Heart right ventricle (tissue), 16 donors: ENCODE measurements around the gene DISP3. TPM values are rescaled to one million over a fixed set of nuclear protein-coding genes. Genes with fewer than 3 reads are reported as not detected.

Experiments
- ATAC-seq, 8 donors: fragments of 200-7000 bp; cut with Tn5 transposase; one replicate each; pipeline ENCODE4 v1.9.1; 2020; ENCODE audit warnings: mild to moderate bottlenecking in 8 of 8, moderate library complexity in 8 of 8, moderate number of reproducible peaks in 1 of 8
- DNase-seq, 2 donors: peaks; one replicate each; pipeline ENCODE4 v3.0.0-alpha.2; 2020
- H3K27ac ChIP-seq, 10 donors: fragments of 200-600 bp; sonication (generic) in 2 of 10; one replicate each; pipeline versions ENCODE4 v1.5.0 to v1.8.0; 2020 to 2022; ENCODE audit warnings: mild to moderate bottlenecking in 3 of 10
- H3K27me3 ChIP-seq, 7 donors: fragments of 200-600 bp; one replicate each; pipeline ENCODE4 v1.8.0; 2021 to 2022; ENCODE audit warnings: mild to moderate bottlenecking in 2 of 7
- H3K36me3 ChIP-seq, 9 donors: fragments of 200-600 bp; sonication (generic) in 1 of 9; one replicate each; pipeline versions ENCODE4 v1.5.0 to v1.8.0; 2020 to 2022; ENCODE audit warnings: mild to moderate bottlenecking in 2 of 9
- H3K4me1 ChIP-seq, 9 donors: fragments of 200-600 bp; sonication (generic) in 1 of 9; one replicate each; pipeline versions ENCODE4 v1.5.0 to v1.8.0; 2020 to 2022; ENCODE audit warnings: mild to moderate bottlenecking in 4 of 9
- H3K4me3 ChIP-seq, 10 donors: fragments of 200-600 bp; sonication (generic) in 2 of 10; one replicate each; pipeline versions ENCODE4 v1.5.0 to v1.8.0; 2020 to 2022; ENCODE audit warnings: mild to moderate bottlenecking in 7 of 10, moderate library complexity in 2 of 10
- H3K9me3 ChIP-seq, 11 donors: fragments of 200-600 bp in 10 of 11; sonication (generic) in 2 of 11; one replicate each; pipeline versions ENCODE4 v1.5.0 to v1.8.0; 2013 to 2022; ENCODE audit warnings: mild to moderate bottlenecking in 2 of 11, control low read depth in 1 of 11, moderate library complexity in 1 of 11
- WGBS, 2 donors: extraction: QIAGEN DNeasy Blood & Tissue Kit; methylation state at CpG; one replicate each; pipeline ENCODE4 v1.1.7; 2013; ENCODE audit warnings: inconsistent platforms in 1 of 2; 5-methylcytosine and 5-hydroxymethylcytosine counted together
- intact Hi-C, 10 donors: fragments of 100-400 bp; cut with DNase I; formaldehyde crosslinking; loops; one replicate each; pipeline versions ENCODE4 v1.11.1 to v1.14.2; 2022
- polyA plus RNA-seq, 2 donors: library from polyadenylated mRNA; stranded (reverse); fragments of 200-250 nt; gene quantifications; one replicate each; pipeline ENCODE4 v1.2.3, GENCODE V29; 2013
- total RNA-seq, 10 donors: library from RNA; stranded (reverse); fragmentation: NEBNext Ultra II Directional in 3 of 10; extraction: Animal tissue kit (Norgen Biotek cat#: 25700) in 3 of 10; gene quantifications; one replicate each; pipeline versions ENCODE4 v1.2.1 to v1.2.4, GENCODE V29; 2021 to 2023
- TF ChIP-seq, protein P1 (sequence below), 9 donors: fragments of 200-600 bp; sonication (generic) in 2 of 9; IDR thresholded peaks; one replicate each; pipeline versions ENCODE4 v1.5.0 to v1.8.0; 2021 to 2022; ENCODE audit warnings: antibody characterized with exemption in 9 of 9, mild to moderate bottlenecking in 5 of 9, moderate library complexity in 1 of 9
- donor health status: Arrhythmogenic right ventricular cardiomyopathy.
- donor health status: ischemic (EF 13 %, LVEDD 7.1; RV severe dilation, severe dysfunction).
- donor health status: healthy with polysubstance abuse.
- donor health status: DM: no; HTN: yes; CAD: no.
- donor health status: DM: no; HTN: no; CAD: no.
- donor health status: ischemic (EF 25% LVEDD 6.9; RV normal size, moderate dysfunction).
- donor health status: ischemic (EF 25% LVEDD 5.7; RV mildly dilated, moderate dysfunction).
- donor health status: healthy.
- donor health status: DM: yes; HTN: yes; CAD: no.
- donor health status: Ischemic cardiomyopathy.
- donor health status: ischemic (EF 35%, LVEDD 5.7; RV mildly dilated, moderate dysfunction).
- donor health status: nonischemic (EF 11% LVEDD 7.7; RV severe dilation, severe dysfunction).
- donor health status: DM: yes; HTN: yes; CAD: no.
- donor health status: PGD.
- donor health status: ischemic (EF 29% LVEDD 5.4; RV normal size, mild dysfunction).
- donor health status: nonischemic (EF 23%, LVEDD 6.1; RV moderate dilation, normal function).

DISP3 gene
- total and polyA plus RNA-seq, 12 donors = 0.05 to 0.22 (median 0.13) TPM; not detected in 5

DNA sequence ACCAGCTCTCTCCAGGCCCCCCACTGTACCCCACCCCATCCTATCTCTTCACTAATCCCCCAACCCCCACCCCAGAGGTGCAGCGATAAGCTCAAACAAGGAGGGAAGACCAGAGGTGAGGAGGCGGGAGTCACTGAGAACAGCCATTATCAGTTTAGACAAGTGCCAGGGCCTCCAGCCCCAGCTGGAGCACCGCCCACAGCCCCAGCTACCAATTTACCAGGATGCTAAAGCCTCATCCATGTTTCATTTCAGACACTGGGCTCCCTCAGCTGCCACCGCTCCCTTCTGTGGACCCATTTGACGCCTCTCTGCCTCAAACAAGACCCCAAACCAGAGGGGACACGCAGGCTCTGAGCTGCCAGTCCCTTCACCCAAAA, 80.6 kb downstream of the DISP3 start:
- peaks cover 9 to 99% (median 79%) of the 10 kb centered on the region in 7 donors for H3K27me3 ChIP-seq
- TF ChIP-seq, protein P1, sequence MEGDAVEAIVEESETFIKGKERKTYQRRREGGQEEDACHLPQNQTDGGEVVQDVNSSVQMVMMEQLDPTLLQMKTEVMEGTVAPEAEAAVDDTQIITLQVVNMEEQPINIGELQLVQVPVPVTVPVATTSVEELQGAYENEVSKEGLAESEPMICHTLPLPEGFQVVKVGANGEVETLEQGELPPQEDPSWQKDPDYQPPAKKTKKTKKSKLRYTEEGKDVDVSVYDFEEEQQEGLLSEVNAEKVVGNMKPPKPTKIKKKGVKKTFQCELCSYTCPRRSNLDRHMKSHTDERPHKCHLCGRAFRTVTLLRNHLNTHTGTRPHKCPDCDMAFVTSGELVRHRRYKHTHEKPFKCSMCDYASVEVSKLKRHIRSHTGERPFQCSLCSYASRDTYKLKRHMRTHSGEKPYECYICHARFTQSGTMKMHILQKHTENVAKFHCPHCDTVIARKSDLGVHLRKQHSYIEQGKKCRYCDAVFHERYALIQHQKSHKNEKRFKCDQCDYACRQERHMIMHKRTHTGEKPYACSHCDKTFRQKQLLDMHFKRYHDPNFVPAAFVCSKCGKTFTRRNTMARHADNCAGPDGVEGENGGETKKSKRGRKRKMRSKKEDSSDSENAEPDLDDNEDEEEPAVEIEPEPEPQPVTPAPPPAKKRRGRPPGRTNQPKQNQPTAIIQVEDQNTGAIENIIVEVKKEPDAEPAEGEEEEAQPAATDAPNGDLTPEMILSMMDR (IDR thresholded peaks at IDR 0.05) = no peak
- H3K27ac ChIP-seq = no peak overlapping the region
- no peaks in the 10 kb centered on the region for H3K9me3 ChIP-seq
- H3K4me1 ChIP-seq = no peaks in the 10 kb centered on the region
- DNase-seq = no peak
- intact Hi-C loops = no loop called here
- H3K36me3 ChIP-seq = no peaks in the 10 kb centered on the region
- ATAC-seq = no peak
- WGBS, 2 donors = 26 to 33% methylated on average over 6 of the region's 6 CpGs
- H3K4me3 ChIP-seq = no peak overlapping the region

DNA sequence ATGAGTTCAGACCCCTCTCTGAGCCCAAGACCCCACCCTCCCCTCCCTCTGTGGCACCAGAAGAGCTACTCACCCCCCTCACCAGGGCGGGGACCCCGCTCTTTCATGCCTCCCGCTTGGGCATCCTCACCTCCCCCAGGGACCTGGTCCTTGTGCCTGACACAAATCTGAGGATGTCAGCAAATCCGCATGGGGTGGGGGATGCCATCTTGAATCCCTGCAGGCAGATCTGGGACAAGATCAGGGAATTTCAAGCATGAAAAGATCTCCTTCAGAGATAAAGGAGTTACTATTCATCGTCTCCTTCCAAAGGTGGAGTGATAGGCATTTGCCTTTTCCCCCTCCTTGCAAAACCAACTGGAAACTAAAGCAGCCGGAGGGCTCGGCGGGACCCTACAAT, 81.1 kb downstream of the DISP3 start:
- TF ChIP-seq, protein P1 (IDR thresholded peaks at IDR 0.05) = no peak
- no peaks in the 10 kb centered on the region for H3K9me3 ChIP-seq
- H3K4me3 ChIP-seq = no peak overlapping the region
- no peaks in the 10 kb centered on the region for H3K4me1 ChIP-seq
- H3K27ac ChIP-seq = no peak overlapping the region
- ATAC-seq (no peak), DNase-seq (no peak)
- no peaks in the 10 kb centered on the region for H3K36me3 ChIP-seq
- intact Hi-C loops = no loop called here
- WGBS, 2 donors = 38 to 40% methylated on average over 8 of the region's 8 CpGs
- H3K27me3 ChIP-seq = peaks cover 9 to 98% (median 75%) of the 10 kb centered on the region in 7 donors

DNA sequence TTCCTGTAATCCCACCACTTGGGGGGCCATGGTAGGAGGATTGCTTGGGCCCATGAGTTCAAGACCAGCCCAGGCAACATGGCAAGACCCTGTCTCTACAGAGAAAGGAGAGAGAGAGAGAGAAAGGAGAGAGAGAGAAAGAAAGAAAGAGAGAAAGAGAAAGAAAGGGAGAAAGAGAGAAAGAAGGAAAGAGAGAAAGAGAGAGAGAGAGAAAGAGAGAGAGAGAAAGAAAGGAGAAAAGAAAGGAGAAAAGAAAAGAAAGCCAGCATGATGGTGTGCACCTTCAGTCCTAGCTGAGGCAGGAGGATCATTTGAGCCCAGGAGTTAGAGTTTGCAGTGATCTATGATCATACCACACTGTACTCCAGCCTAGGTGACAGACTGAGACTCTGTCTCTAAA, 82.8 kb downstream of the DISP3 start:
- no peaks in the 10 kb centered on the region for H3K4me1 ChIP-seq
- H3K27ac ChIP-seq = no peak overlapping the region
- TF ChIP-seq, protein P1 (IDR thresholded peaks at IDR 0.05) = no peak
- DNase-seq (no peak), ATAC-seq (no peak)
- no peaks in the 10 kb centered on the region for H3K36me3 ChIP-seq
- H3K4me3 ChIP-seq = no peak overlapping the region
- no peaks in the 10 kb centered on the region for H3K9me3 ChIP-seq
- H3K27me3 ChIP-seq = peaks cover 9 to 98% (median 73%) of the 10 kb centered on the region in 7 donors
- intact Hi-C loops = no loop called here

DNA sequence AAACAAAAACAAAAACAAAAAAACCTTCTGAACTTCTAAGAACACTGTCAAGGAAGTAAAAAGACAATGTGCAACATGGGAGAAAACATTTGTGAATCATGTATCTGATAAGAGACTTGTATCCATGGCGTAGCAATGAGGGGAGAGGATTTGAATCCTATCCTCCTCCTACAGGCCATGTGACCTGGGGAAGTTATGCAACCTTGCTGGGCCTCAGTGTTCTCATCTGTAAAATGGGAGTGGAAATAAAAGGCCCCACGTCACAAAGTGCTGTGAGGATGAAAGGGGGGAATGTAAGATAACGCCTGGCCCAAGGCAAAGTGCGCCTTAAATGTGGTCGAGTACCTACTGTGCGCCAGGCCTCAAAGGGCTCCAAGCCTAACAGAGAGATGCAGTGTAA, 83.7 kb downstream of the DISP3 start:
- TF ChIP-seq, protein P1 (IDR thresholded peaks at IDR 0.05) = no peak
- H3K27me3 ChIP-seq = peaks cover 9 to 98% (median 71%) of the 10 kb centered on the region in 7 donors

More for the DNA sequence above, 83.7 kb downstream of the DISP3 start:
- Histone ChIP-seq H3K4me3 (no peak overlapping the region), H3K36me3 (no peaks in the 10 kb centered on the region), H3K9me3 (no peaks in the 10 kb centered on the region), H3K4me1 (no peaks in the 10 kb centered on the region), H3K27ac (no peak overlapping the region)
- DNase-seq = no peak
- no peak for ATAC-seq
- 80 to 87% methylated on average over 6 of the region's 6 CpGs for WGBS, 2 donors
- intact Hi-C loops = no loop called here
